ENCODE data around the gene KXD1.

The KXD1 gene, protein sequence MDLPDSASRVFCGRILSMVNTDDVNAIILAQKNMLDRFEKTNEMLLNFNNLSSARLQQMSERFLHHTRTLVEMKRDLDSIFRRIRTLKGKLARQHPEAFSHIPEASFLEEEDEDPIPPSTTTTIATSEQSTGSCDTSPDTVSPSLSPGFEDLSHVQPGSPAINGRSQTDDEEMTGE

DNA sequence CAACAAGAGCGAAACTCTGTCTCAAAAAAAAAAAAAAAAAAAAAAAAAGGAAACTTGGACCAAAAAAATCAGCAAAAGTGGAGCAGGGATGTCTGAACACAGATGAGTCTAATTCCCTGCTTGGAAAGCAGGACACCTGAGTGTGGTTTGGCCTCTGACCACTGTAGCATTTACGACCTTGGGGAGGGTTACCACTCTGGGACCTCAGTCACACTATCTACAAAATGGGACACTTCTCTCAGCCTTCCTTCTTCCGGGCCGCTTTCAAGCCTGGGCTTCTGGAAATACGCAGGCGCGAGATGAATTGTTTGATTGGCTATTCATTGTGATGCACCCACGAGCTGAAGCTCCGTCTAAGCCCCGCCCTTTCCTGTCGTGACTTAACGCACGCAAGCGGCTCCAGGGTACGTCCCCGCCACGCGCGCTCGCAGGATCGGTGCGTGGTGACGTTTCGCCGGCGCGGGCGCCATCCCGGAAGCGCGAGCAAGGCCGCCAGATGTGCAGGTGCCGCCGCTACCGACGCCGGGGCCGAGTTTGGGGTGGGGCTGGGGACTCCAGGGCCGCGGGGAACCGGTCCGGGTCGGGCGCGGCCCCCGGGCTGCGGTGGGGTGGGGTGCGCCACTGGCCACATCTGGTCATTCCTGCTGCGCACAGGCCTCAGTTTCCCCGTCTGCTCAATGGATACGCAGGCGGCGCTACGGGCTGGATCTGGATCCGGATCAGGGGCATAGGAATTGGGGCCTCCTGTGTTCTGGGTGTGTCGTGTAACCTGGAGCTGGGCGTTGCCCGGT is at the start of gene KXD1:
TSS of gene KXD1 (plus strand) at position 460 of the 791 bp plus-strand sequence. CDS start 4,187 bp downstream, outside the sequence.
- Histone ChIP-seq H3K4me2 (ENCODE audit: low read depth, low read length, poor library complexity, severe bottlenecking) (peak within 1 kb of the TSS; percentile 93), H2AFZ (ENCODE audit: low read depth, low read length, severe bottlenecking) (no peak within 1 kb of the TSS), H3K9me3 (ENCODE audit: insufficient read depth, low read length) (no peaks in the 10 kb centered on the region), H3K9me2 (replicated peaks; ENCODE audit: insufficient read depth, low read length) (no peaks in the 10 kb centered on the region), H4K20me1 (ENCODE audit: low read depth, low read length) (no peaks in the 10 kb centered on the region), H3K79me2 (ENCODE audit: insufficient read depth, low read length) (peaks cover 23% of the 10 kb centered on the region), H3F3A (ENCODE audit: insufficient read depth) (peaks cover 9% of the 10 kb centered on the region), H3K4me3 (ENCODE audit: insufficient read depth, low read length, poor library complexity, severe bottlenecking) (peak within 1 kb of the TSS; percentile 94), H3K27ac (ENCODE audit: low read depth, low read length) (peak within 1 kb of the TSS; percentile 74), H3K9ac (ENCODE audit: low read length) (peak within 1 kb of the TSS; percentile 97), H3K27me3 (ENCODE audit: low read length) (no peaks in the 10 kb centered on the region), H3K36me3 (ENCODE audit: low read length) (no peaks in the 10 kb centered on the region)
- no peak for TF ChIP-seq EZH2phosphoT487 (conservative IDR thresholded peaks at IDR 0.05; ENCODE audit: low read length)
- TF ChIP-seq, protein P1, sequence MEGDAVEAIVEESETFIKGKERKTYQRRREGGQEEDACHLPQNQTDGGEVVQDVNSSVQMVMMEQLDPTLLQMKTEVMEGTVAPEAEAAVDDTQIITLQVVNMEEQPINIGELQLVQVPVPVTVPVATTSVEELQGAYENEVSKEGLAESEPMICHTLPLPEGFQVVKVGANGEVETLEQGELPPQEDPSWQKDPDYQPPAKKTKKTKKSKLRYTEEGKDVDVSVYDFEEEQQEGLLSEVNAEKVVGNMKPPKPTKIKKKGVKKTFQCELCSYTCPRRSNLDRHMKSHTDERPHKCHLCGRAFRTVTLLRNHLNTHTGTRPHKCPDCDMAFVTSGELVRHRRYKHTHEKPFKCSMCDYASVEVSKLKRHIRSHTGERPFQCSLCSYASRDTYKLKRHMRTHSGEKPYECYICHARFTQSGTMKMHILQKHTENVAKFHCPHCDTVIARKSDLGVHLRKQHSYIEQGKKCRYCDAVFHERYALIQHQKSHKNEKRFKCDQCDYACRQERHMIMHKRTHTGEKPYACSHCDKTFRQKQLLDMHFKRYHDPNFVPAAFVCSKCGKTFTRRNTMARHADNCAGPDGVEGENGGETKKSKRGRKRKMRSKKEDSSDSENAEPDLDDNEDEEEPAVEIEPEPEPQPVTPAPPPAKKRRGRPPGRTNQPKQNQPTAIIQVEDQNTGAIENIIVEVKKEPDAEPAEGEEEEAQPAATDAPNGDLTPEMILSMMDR (IDR thresholded peaks at IDR 0.05; ENCODE audit: insufficient read depth, low read length, poor library complexity, severe bottlenecking) = no peak

DNA sequence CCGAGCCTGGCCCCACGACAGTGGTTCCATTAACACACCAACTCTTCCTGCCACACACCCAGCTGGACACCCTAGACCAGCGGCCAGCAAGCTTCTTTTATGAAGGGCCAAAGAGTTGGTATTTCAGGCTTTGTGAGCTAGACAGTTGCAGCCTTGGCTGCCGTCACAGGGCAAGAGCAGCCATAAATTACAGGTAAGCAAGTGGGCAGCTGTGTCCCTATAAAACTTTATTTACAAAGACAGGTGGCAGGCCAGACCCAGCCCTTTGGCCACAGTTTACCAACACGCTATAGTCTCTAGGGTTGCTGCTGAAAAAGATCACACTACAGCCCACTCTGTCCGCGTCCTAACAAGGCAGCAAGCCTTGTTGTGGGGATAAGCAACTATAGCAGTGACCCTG is 49.1 kb upstream of the KXD1 start:
- Histone ChIP-seq H3K79me2 (ENCODE audit: insufficient read depth, low read length) (peaks cover 96% of the 10 kb centered on the region), H3K4me3 (ENCODE audit: insufficient read depth, low read length, poor library complexity, severe bottlenecking) (no peak overlapping the region), H3K27me3 (ENCODE audit: low read length) (no peaks in the 10 kb centered on the region), H3K36me3 (ENCODE audit: low read length) (no peaks in the 10 kb centered on the region), H3K4me2 (ENCODE audit: low read depth, low read length, poor library complexity, severe bottlenecking) (no peak overlapping the region), H3K9me3 (ENCODE audit: insufficient read depth, low read length) (no peaks in the 10 kb centered on the region), H2AFZ (ENCODE audit: low read depth, low read length, severe bottlenecking) (no peak overlapping the region), H3F3A (ENCODE audit: insufficient read depth) (no peaks in the 10 kb centered on the region), H4K20me1 (ENCODE audit: low read depth, low read length) (no peaks in the 10 kb centered on the region), H3K9ac (ENCODE audit: low read length) (no peak overlapping the region), H3K9me2 (replicated peaks; ENCODE audit: insufficient read depth, low read length) (no peaks in the 10 kb centered on the region), H3K27ac (ENCODE audit: low read depth, low read length) (no peak overlapping the region)
- TF ChIP-seq, protein P1 (IDR thresholded peaks at IDR 0.05; ENCODE audit: insufficient read depth, low read length, poor library complexity, severe bottlenecking) = no peak
- no peak for TF ChIP-seq EZH2phosphoT487 (conservative IDR thresholded peaks at IDR 0.05; ENCODE audit: low read length)

DNA sequence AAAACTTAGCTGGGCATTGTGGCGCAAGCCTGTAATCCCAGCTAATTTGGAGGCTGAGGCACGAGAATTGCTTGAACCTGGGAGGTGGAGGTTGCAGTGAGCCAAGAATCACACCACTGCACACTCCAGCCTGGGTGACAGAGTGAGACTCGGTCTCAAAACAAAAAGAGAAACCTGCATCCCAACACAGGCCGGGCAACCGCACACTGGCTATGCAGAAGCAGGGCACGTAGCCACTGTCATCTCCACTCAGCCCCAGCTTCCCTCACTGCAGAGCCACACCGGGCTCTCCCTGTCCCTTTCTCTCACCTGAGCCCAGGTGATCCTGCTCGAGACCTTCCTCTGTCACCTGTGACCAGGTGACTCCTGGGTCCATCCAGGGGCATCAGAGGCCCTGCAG is 47.5 kb upstream of the KXD1 start:
- no peak overlapping the region for H3K9ac ChIP-seq (ENCODE audit: low read length)
- no peak overlapping the region for H3K27ac ChIP-seq (ENCODE audit: low read depth, low read length)
- H3K4me2 ChIP-seq (ENCODE audit: low read depth, low read length, poor library complexity, severe bottlenecking) = no peak overlapping the region
- H3K9me3 ChIP-seq (ENCODE audit: insufficient read depth, low read length) = no peaks in the 10 kb centered on the region
- H3K27me3 ChIP-seq (ENCODE audit: low read length) = no peaks in the 10 kb centered on the region
- TF ChIP-seq, protein P1 (IDR thresholded peaks at IDR 0.05; ENCODE audit: insufficient read depth, low read length, poor library complexity, severe bottlenecking) = no peak
- TF ChIP-seq EZH2phosphoT487 (conservative IDR thresholded peaks at IDR 0.05; ENCODE audit: low read length) = no peak
- H3K9me2 ChIP-seq (replicated peaks; ENCODE audit: insufficient read depth, low read length) = no peaks in the 10 kb centered on the region
- no peak overlapping the region for H2AFZ ChIP-seq (ENCODE audit: low read depth, low read length, severe bottlenecking)
- no peaks in the 10 kb centered on the region for H4K20me1 ChIP-seq (ENCODE audit: low read depth, low read length)
- H3K36me3 ChIP-seq (ENCODE audit: low read length) = no peaks in the 10 kb centered on the region
- no peaks in the 10 kb centered on the region for H3F3A ChIP-seq (ENCODE audit: insufficient read depth)
- no peak overlapping the region for H3K4me3 ChIP-seq (ENCODE audit: insufficient read depth, low read length, poor library complexity, severe bottlenecking)
- H3K79me2 ChIP-seq (ENCODE audit: insufficient read depth, low read length) = peaks cover 96% of the 10 kb centered on the region

Measured in SU-DHL-6 (cell line).